ENCODE data around the gene COPB2.
A peak's percentile ranks its signal among the peaks of the same experiment; 100 is the strongest.
"Not testable (repeated sequence)": the region's sequence is repeated elsewhere in the genome, so short reads cannot be mapped to it uniquely, and the experiment has no call there.

The COPB2 gene

DNA sequence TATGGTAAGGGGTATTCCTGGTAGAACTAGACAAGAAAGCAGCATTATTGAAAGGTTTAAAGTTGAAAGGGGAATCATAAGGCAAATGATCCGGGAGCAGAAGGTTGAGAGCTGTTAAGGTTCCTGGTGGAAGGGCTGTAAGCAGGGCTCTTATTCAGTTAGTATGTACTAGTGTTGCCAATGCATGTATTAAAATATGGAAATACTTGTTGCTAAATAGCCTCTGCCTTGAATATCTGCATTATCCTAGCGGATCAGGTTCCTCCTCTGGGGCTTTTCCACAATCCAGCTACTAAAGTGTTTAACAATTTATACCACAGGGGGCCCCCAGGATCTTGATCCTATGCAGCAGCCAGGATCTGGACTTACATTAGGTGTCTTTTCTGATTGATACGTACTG, 7.3 kb upstream of the COPB2 start:
- DNase-seq (ENCODE audit: low read depth) = no peak
- TF ChIP-seq, protein P1, sequence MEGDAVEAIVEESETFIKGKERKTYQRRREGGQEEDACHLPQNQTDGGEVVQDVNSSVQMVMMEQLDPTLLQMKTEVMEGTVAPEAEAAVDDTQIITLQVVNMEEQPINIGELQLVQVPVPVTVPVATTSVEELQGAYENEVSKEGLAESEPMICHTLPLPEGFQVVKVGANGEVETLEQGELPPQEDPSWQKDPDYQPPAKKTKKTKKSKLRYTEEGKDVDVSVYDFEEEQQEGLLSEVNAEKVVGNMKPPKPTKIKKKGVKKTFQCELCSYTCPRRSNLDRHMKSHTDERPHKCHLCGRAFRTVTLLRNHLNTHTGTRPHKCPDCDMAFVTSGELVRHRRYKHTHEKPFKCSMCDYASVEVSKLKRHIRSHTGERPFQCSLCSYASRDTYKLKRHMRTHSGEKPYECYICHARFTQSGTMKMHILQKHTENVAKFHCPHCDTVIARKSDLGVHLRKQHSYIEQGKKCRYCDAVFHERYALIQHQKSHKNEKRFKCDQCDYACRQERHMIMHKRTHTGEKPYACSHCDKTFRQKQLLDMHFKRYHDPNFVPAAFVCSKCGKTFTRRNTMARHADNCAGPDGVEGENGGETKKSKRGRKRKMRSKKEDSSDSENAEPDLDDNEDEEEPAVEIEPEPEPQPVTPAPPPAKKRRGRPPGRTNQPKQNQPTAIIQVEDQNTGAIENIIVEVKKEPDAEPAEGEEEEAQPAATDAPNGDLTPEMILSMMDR (IDR thresholded peaks at IDR 0.05; ENCODE audit: low read length, missing control alignments) = no peak
- no peak overlapping the region for H3K4me3 ChIP-seq (replicated peaks; ENCODE audit: low read depth, low read length)

DNA sequence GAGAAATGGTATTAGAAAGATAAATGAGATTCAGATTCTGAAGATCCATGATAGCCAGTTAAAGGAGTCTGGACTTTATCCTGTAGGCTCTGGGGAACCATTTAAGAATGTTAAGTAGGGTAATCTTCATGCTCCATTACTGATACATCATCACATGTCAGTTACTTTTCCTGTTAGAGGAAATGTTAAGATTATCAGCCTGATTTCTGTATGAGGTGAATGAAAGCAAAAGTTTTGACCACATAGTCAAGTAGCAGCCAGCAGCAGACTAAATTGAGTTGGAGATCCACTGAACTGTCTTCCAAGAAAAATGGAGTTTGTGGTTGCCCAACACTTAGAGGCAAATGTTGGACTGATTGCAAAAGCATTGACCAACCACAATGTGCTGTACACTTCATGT, 4.7 kb upstream of the COPB2 start:
- H3K4me3 ChIP-seq (replicated peaks; ENCODE audit: low read depth, low read length) = no peak overlapping the region
- DNase-seq (ENCODE audit: low read depth) = peak; percentile 26
- TF ChIP-seq, protein P1 (IDR thresholded peaks at IDR 0.05; ENCODE audit: low read length, missing control alignments) = no peak

DNA sequence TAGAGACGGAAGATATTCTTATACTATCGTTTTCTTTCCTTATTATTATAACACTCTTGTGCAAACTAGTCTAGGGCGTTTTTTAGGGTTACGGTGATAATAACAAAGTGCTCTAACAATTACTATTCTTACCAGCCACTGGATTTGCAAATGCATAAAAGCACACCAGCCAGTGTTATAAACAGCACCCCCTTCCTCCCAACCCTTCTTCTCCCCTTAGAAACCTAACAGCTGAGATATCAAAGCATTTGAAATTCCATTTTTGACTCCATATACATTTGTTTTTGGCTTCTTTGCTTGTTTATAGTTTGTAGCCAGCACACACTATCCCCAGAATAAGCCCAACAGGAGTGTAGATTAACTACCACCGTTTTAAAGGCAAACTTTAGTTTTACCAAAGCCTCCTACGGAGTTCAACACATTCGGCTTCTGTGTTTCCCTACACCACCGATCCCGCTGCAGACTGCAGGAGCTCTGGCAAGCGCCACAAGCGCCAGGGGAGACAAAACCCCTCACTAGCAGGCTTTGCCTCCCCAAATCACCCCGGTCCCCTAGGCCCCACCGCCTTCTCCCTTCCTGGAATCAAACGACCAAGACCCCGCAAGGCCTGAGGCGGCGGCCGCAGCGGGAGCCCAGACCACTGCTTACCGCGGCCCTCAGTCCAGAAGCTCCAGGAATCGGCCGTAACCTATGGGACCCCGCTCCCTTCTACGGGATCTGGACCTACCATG, 461 bp downstream of the COPB2 start:
- H3K4me3 ChIP-seq (replicated peaks; ENCODE audit: low read depth, low read length) = peak overlapping the region; percentile 96
- peak; percentile 9 for DNase-seq (ENCODE audit: low read depth)
- TF ChIP-seq, protein P1 (IDR thresholded peaks at IDR 0.05; ENCODE audit: low read length, missing control alignments) = no peak

DNA sequence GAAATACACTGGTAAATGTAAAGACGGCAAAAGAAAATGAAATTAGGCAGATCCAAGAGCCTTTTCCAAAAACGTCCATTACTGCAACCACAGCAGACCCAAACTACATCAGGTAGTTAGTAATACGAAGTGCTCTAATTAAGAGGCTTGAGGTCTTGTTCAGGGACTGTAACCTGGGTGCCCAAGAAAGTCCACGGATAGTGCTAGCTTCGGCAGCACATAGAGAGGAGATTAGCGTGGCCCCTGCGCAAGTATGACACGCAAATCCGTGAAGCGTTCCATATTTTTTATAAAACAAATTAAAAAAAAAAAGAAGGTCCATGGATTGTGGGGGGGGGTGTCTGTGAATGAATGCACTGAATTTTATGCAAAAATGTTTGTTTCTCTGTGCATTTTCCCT, 1.4 kb downstream of the COPB2 start:
- TF ChIP-seq, protein P1 (IDR thresholded peaks at IDR 0.05; ENCODE audit: low read length, missing control alignments) = no peak

DNA sequence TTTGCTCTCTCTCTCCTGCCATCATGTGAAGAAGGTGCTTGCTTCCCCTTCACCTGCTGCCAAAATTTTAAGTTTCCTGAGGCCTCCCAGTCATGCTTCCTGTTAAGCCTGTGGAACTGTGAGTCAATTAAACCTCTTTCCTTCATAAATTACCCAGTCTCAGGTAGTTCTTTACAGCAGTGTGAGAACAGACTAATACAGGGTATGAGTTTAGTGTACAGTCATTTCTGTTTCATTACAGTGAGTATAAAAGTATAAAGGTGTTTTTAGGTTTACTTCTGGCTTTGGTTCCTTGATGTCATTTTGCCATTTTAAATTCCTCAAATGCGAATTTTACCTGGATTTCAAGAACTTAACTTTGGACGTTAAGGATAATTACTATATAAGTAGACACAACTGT, 7.2 kb downstream of the COPB2 start:
- DNase-seq (ENCODE audit: low read depth); H3K4me3 ChIP-seq (replicated peaks; ENCODE audit: low read depth, low read length): not testable (repeated sequence)

More for the DNA sequence above, 1.4 kb downstream of the COPB2 start:
- peak overlapping the region; percentile 96 for H3K4me3 ChIP-seq (replicated peaks; ENCODE audit: low read depth, low read length)
- no peak for DNase-seq (ENCODE audit: low read depth)

DNA sequence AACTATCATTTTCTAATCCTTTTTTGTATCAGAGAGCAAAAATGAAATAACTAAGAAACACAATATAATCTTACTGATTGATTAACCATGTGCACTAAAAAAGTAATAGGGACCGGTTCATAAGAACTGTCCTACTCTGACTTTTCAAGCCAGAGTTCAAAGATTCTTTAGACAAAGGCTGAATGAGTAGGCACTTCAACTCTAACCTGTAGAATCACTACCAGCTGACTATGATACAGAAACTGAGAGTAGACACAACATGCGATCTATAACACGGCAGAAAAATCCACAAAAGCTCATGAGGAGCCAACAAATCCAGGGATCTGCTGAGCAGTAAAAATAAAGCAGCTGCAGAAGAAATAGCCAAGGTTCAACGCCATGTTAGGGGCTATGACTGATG, 8.9 kb downstream of the COPB2 start:
- no peak overlapping the region for H3K4me3 ChIP-seq (replicated peaks; ENCODE audit: low read depth, low read length)
- DNase-seq (ENCODE audit: low read depth) = no peak
- TF ChIP-seq, protein P1 (IDR thresholded peaks at IDR 0.05; ENCODE audit: low read length, missing control alignments) = no peak

DNA sequence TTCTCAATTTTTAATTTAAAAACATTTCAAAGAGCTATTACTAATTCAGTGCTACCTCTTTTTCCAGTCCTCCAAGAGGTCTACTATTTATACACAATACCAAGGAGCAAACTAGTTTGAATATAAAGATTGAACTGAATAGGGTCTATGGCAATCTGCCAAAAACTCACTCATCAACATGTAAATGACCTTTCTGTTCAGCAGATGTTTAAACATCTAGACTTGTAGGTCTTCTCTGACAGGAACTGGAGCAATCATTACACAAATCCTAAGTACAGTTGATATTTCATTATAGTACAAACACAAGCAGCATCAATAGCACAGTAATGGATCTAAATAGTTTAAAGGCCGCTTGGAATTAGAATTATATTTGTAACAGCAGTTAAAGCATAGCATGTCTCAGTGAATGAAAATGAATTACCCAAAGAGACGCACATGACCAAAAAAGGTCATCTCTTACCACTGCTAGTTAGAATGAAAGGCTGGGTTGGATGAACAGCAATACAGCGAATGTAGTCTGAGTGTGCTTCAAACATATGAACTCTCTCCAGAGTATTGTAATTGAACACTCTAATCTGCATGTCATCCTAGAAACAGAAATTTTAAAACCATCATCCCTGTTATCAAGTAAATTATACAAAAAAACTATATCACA, 10.7 kb downstream of the COPB2 start:
- TF ChIP-seq, protein P1 (IDR thresholded peaks at IDR 0.05; ENCODE audit: low read length, missing control alignments) = no peak
- no peak for DNase-seq (ENCODE audit: low read depth)
- no peak overlapping the region for H3K4me3 ChIP-seq (replicated peaks; ENCODE audit: low read depth, low read length)
